ENCODE results near the gene CABP7.

CABP7 gene

DNA sequence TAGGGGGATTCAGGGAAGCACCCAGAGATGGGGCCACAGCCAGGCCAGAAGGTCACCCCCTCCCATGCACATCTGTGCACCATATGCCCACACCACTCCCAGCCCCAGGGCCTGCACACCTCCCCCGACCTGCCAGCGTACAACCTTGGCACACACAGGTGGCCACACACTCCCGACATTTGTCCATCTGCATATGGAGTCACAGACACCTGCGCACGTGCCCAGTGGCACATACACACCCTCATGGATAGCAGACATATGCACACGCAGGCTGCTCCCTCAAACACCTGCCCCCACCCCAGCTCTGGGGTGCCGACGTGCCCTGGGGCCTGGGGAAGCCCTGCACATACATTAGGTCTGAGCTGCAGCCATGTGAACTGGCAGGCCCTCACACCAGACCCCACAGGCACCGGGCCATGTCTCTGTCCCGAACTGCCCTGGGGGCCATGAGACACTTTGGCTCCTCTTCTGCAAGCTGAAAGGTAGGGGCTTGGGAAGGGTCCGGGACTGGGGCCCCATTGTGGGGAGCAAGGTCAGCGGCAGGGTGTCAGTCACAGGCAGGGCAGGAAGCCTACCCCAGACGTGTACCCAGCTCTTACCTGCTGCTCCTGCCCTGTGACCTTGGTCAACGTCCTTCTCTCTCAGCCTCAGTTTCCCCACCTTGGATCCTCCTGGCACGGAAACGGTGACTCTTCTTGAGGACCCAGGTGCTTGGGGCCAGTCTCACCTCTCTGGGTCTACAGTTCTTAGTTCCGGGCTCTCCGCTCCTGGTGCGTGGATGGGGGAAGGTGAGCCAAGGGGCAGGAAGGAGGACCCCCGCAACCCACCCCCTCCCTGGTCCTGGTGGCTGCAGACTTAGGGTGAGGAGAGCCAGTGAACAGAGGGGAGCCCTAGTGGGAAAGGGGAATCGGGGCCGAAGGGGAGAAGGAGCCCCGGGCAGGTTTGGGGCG, 579 bp upstream of the CABP7 start:
- no peak for TF ChIP-seq CTCF (IDR thresholded peaks at IDR 0.05; ENCODE audit: low read depth, low read length)
- DNase-seq (ENCODE audit: low read depth, low spot score), result no peak
- H3K4me3 ChIP-seq (ENCODE audit: low read depth, low read length), result no peak overlapping the region
- in situ Hi-C loops (cut with HindIII; ENCODE audit: low sequenced_read_pairs), result no loop called here

GRCh38 chr22:29720811-29721323, 1.1 kb downstream of the CABP7 start:
- no peak for TF ChIP-seq CTCF (IDR thresholded peaks at IDR 0.05; ENCODE audit: low read depth, low read length)
- in situ Hi-C loops (cut with HindIII; ENCODE audit: low sequenced_read_pairs), result no loop called here
- no peak for DNase-seq (ENCODE audit: low read depth, low spot score)
- H3K4me3 ChIP-seq (ENCODE audit: low read depth, low read length), result no peak overlapping the region

DNA sequence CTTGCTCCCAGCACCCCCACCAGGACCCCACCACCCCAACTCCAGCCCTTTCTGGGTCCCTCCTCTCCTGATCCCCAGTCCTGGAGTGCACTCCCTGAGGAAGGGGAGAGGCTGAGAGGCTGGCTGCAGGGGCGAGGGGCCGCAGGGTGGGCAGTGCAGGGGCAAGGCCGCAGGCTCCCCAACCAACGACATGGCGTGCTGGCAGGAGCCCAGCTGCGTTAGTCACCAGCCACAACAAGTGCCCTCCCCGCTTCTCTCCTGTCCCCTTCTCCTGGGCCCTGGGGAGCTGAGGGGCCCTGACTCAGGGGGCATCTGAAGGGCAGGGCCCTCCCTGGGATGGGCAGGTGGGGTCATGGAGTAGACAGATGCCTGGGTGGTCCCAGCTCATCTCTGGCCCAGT, 2.3 kb downstream of the CABP7 start:
- in situ Hi-C loops (cut with HindIII; ENCODE audit: low sequenced_read_pairs), result no loop called here
- TF ChIP-seq CTCF (IDR thresholded peaks at IDR 0.05; ENCODE audit: low read depth, low read length), result no peak

GRCh38 chr22:29722587-29722986, 2.8 kb downstream of the CABP7 start:
- no peak for TF ChIP-seq CTCF (IDR thresholded peaks at IDR 0.05; ENCODE audit: low read depth, low read length)
- H3K4me3 ChIP-seq (ENCODE audit: low read depth, low read length), result no peak overlapping the region
- DNase-seq (ENCODE audit: low read depth, low spot score), result no peak
- in situ Hi-C loops (cut with HindIII; ENCODE audit: low sequenced_read_pairs), result no loop called here

More for the DNA sequence above, 2.3 kb downstream of the CABP7 start:
- no peak overlapping the region for H3K4me3 ChIP-seq (ENCODE audit: low read depth, low read length)
- no peak for DNase-seq (ENCODE audit: low read depth, low spot score)

DNA sequence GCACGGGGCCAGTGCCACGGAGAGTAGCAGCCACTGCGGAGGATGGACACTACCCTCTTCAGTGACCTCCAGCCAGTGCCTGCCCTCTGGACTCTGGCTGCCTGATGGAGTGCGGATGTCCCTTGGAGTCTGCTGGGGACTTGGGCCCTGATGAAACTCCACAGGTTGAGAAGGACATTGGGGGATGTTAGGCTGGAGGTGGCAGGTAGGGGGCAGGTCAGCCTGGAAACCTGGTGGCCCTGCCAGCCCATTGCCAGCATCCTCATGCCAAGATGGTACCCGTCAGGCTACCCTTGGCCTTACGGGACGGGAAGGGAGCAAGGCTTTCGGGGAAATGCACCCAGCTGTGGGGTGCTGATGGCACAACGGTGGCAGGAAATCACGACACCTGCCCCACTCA, 4.0 kb downstream of the CABP7 start:
- in situ Hi-C loops (cut with HindIII; ENCODE audit: low sequenced_read_pairs), result no loop called here
- no peak for TF ChIP-seq CTCF (IDR thresholded peaks at IDR 0.05; ENCODE audit: low read depth, low read length)
- H3K4me3 ChIP-seq (ENCODE audit: low read depth, low read length), result no peak overlapping the region
- DNase-seq (ENCODE audit: low read depth, low spot score), result no peak

DNA sequence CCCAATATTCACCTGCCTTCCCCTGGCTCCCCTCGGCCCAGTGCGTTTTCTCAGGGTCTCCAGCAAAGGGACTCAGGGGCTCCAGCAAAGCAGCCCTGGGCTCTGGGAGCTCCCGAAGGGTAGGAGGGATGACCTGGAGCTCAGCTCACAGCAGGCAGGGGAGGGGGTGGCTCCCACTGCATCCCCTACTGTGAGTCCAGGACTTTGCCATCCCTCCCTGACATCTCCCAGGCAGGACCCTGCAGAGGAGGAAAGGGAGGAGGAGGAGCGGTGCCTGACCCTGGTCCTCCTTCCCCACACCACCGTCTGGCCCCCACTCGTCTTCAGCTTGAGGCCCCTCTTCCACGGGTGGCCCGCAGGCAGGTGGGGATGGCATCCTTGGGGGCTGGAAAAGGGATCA, 5.0 kb downstream of the CABP7 start:
- no peak overlapping the region for H3K4me3 ChIP-seq (ENCODE audit: low read depth, low read length)
- TF ChIP-seq CTCF (IDR thresholded peaks at IDR 0.05; ENCODE audit: low read depth, low read length), result no peak
- in situ Hi-C loops (cut with HindIII; ENCODE audit: low sequenced_read_pairs), result no loop called here
- DNase-seq (ENCODE audit: low read depth, low spot score), result no peak
